CD4-positive, alpha-beta T cell treated with Interleukin-6 for 4 hours (primary cell): ENCODE data around the gene MBD5.

Experiments used
- DNase-seq: peaks from one replicate; pipeline ENCODE4 v3.0.0-alpha.2; 2020; ENCODE audit warnings: mixed read lengths

Gene MBD5

GRCh38 chr2:148130581-148130980 lies 109.7 kb downstream of the MBD5 start:
- DNase-seq: no peak

GRCh38 chr2:148132412-148132811 lies 111.5 kb downstream of the MBD5 start:
- DNase-seq: no peak

GRCh38 chr2:148135705-148136104 lies 114.8 kb downstream of the MBD5 start:
- DNase-seq: no peak

GRCh38 chr2:148136441-148136840 lies 115.5 kb downstream of the MBD5 start:
- DNase-seq: no peak

- no peak for DNase-seq
These were observed 141.1 kb downstream of the MBD5 start for GRCh38 chr2:148161909-148162435.

GRCh38 chr2:148162871-148163270 lies 142.0 kb downstream of the MBD5 start:
- DNase-seq: no peak

- no peak for DNase-seq
These were observed 145.1 kb downstream of the MBD5 start for GRCh38 chr2:148165975-148166374.

GRCh38 chr2:148167241-148167766 lies 146.4 kb downstream of the MBD5 start:
- DNase-seq: no peak

- DNase-seq: no peak
These were observed 147.0 kb downstream of the MBD5 start for GRCh38 chr2:148167855-148168254.

GRCh38 chr2:148172131-148172753 lies 151.4 kb downstream of the MBD5 start:
- no peak for DNase-seq

- no peak for DNase-seq
These were observed 152.3 kb downstream of the MBD5 start for GRCh38 chr2:148173168-148173567.

GRCh38 chr2:148177559-148177958 lies 156.7 kb downstream of the MBD5 start:
- no peak for DNase-seq

GRCh38 chr2:148179724-148180123 lies 158.8 kb downstream of the MBD5 start:
- no peak for DNase-seq

- no peak for DNase-seq
These were observed 164.1 kb downstream of the MBD5 start for GRCh38 chr2:148184976-148185375.

GRCh38 chr2:148194882-148195281 lies 174.0 kb downstream of the MBD5 start:
- DNase-seq: no peak

- DNase-seq: peak; percentile 37
These were observed 180.4 kb downstream of the MBD5 start for GRCh38 chr2:148201075-148202004.

- DNase-seq: no peak
These were observed 181.3 kb downstream of the MBD5 start for GRCh38 chr2:148202237-148202636.

GRCh38 chr2:148207111-148207510 lies 186.2 kb downstream of the MBD5 start:
- no peak for DNase-seq

- no peak for DNase-seq
These were observed 188.7 kb downstream of the MBD5 start for GRCh38 chr2:148209603-148210002.

- DNase-seq: no peak
These were observed 197.6 kb downstream of the MBD5 start for GRCh38 chr2:148218326-148219075.

GRCh38 chr2:148221166-148221565 lies 200.3 kb downstream of the MBD5 start:
- no peak for DNase-seq

GRCh38 chr2:148221926-148222325 lies 201.0 kb downstream of the MBD5 start:
- no peak for DNase-seq

- DNase-seq: no peak
These were observed 211.0 kb downstream of the MBD5 start for GRCh38 chr2:148231858-148232257.
